Natural killer cell (primary cell): ENCODE data around the gene SBSN. TPM values are rescaled to one million over a fixed set of nuclear protein-coding genes. Genes with fewer than 3 reads are reported as not detected.

Experiments used
- ATAC-seq, 3 donors: fragments of 150-1000 bp in 2 of 3; fragments of 200-7000 bp in 1 of 3; cut with Tn5 transposase; 1 replicate in 1 of 3; 2 replicates in 2 of 3; pipeline ENCODE4 v1.10.0; 2021; ENCODE audit warnings: mild to moderate bottlenecking in 2 of 3, moderate library complexity in 2 of 3
- DNase-seq, 2 donors: peaks; one replicate each; pipeline versions ENCODE4 v3.0.0 to v3.0.0-alpha.2; 2013 to 2021; ENCODE audit warnings: mixed read lengths in 1 of 2
- H3K27ac ChIP-seq: one replicate; pipeline ENCODE4 v1.5.1; 2013; ENCODE audit warnings: mild to moderate bottlenecking, low read length
- H3K27me3 ChIP-seq: one replicate; pipeline ENCODE4 v1.6.1; 2013; ENCODE audit warnings: low read length; ENCODE audit not compliant: control insufficient read depth, insufficient read depth
- H3K36me3 ChIP-seq: one replicate; pipeline ENCODE4 v1.6.1; 2013; ENCODE audit warnings: low read length; ENCODE audit not compliant: control insufficient read depth, insufficient read depth
- H3K4me1 ChIP-seq: one replicate; pipeline ENCODE4 v1.6.1; 2013; ENCODE audit warnings: low read length; ENCODE audit not compliant: control insufficient read depth, insufficient read depth
- H3K4me3 ChIP-seq: one replicate; pipeline ENCODE4 v1.5.1; 2013; ENCODE audit warnings: low read length
- H3K9me3 ChIP-seq: one replicate; pipeline ENCODE4 v1.6.1; 2013; ENCODE audit warnings: low read length; ENCODE audit not compliant: control insufficient read depth, insufficient read depth
- H3K27ac Mint-ChIP-seq, 2 donors: one replicate each; pipeline ENCODE4 v1.8.0; 2022; ENCODE audit warnings: mild to moderate bottlenecking in 2 of 2, mixed read lengths in 2 of 2, moderate library complexity in 1 of 2
- H3K27me3 Mint-ChIP-seq, 2 donors: one replicate each; pipeline ENCODE4 v1.8.0; 2022; ENCODE audit warnings: low read depth in 2 of 2, mixed read lengths in 2 of 2
- H3K36me3 Mint-ChIP-seq: one replicate; pipeline ENCODE4 v1.8.0; 2022; ENCODE audit warnings: mixed read lengths
- H3K4me1 Mint-ChIP-seq, 2 donors: one replicate each; pipeline ENCODE4 v1.8.0; 2022; ENCODE audit warnings: mixed read lengths in 2 of 2
- H3K4me3 Mint-ChIP-seq: one replicate; pipeline ENCODE4 v1.8.0; 2022; ENCODE audit warnings: mild to moderate bottlenecking, moderate library complexity, mixed read lengths
- H3K9me3 Mint-ChIP-seq, 2 donors: one replicate each; pipeline ENCODE4 v1.8.0; 2022; ENCODE audit warnings: mixed read lengths in 2 of 2
- CTCF ChIP-seq: fragments of 200-600 bp; IDR thresholded peaks from one replicate; pipeline ENCODE4 v1.8.0; 2022; ENCODE audit warnings: antibody characterized with exemption
- WGBS: methylation state at CpG from one replicate; pipeline ENCODE4 v1.1.7; 2013; ENCODE audit warnings: missing lambda C conversion rate; ENCODE audit not compliant: insufficient coverage; 5-methylcytosine and 5-hydroxymethylcytosine counted together
- intact Hi-C: fragments of 100-400 bp; cut with micrococcal nuclease; formaldehyde crosslinking; loops from one replicate; pipeline ENCODE4 v1.14.2; 2022
- total RNA-seq, 4 donors: library from RNA; stranded (reverse); fragments of 120-200 nt in 1 of 4; gene quantifications; one replicate each; pipeline versions ENCODE4 v1.2.3 to v1.2.4, GENCODE V29; 2013 to 2022

The SBSN gene
- not detected for total RNA-seq
- not detected for total RNA-seq (2013)

- peaks cover 16 to 35% of the 10 kb centered on the region in 2 donors for H3K27me3 Mint-ChIP-seq
- 86% methylated on average over 9 of the region's 11 CpGs for WGBS
- no peak within 1 kb of the TSS for H3K4me3 ChIP-seq
- H3K36me3 ChIP-seq, result no peaks in the 10 kb centered on the region
- no peak within 1 kb of the TSS for H3K27ac ChIP-seq
- no peak for TF ChIP-seq CTCF
- no peak within 1 kb of the TSS for H3K4me3 Mint-ChIP-seq
- H3K27me3 ChIP-seq, result no peaks in the 10 kb centered on the region
- ATAC-seq (no peak), DNase-seq (no peak)
- intact Hi-C loops, result no loop called here
- H3K36me3 Mint-ChIP-seq, result no peaks in the 10 kb centered on the region
- peaks cover 0 to 6% of the 10 kb centered on the region in 2 donors for H3K4me1 Mint-ChIP-seq
- H3K4me1 ChIP-seq, result peaks cover 8% of the 10 kb centered on the region
- H3K9me3 ChIP-seq, result no peaks in the 10 kb centered on the region
- peak within 1 kb of the TSS in 1 of 2 donors; percentile 56 for H3K27ac Mint-ChIP-seq
- H3K9me3 Mint-ChIP-seq, result no peaks in the 10 kb centered on the region
These were observed at the start of gene SBSN for GRCh38 chr19:35528218-35529038. TSS of gene SBSN (minus strand) at chr19:35528311. CDS start at chr19:35528281, 30 bp downstream.

GRCh38 chr19:35571406-35571965 is 43.4 kb upstream of the SBSN start:
- peaks cover 4 to 11% of the 10 kb centered on the region in 2 donors for H3K9me3 Mint-ChIP-seq
- H3K9me3 ChIP-seq, result peaks cover 11% of the 10 kb centered on the region
- DNase-seq (no peak), ATAC-seq (no peak)
- H3K36me3 Mint-ChIP-seq, result peaks cover 13% of the 10 kb centered on the region
- peaks cover 2% of the 10 kb centered on the region for H3K27me3 ChIP-seq
- no peak overlapping the region for H3K4me3 Mint-ChIP-seq
- WGBS, result 90% methylated on average over 1 of the region's 1 CpG
- intact Hi-C loops, result no loop called here
- H3K36me3 ChIP-seq, result no peaks in the 10 kb centered on the region
- no peak overlapping the region for H3K4me3 ChIP-seq
- H3K27me3 Mint-ChIP-seq, result peaks cover 9 to 20% of the 10 kb centered on the region in 2 donors
- H3K4me1 Mint-ChIP-seq, result no peaks in the 10 kb centered on the region
- no peak overlapping the region for H3K27ac Mint-ChIP-seq
- H3K4me1 ChIP-seq, result no peaks in the 10 kb centered on the region
- TF ChIP-seq CTCF, result no peak
- no peak overlapping the region for H3K27ac ChIP-seq

GRCh38 chr19:35569281-35569781 is 41.2 kb upstream of the SBSN start:
- no peak overlapping the region for H3K27ac ChIP-seq
- Mint-ChIP-seq H3K27ac (no peak overlapping the region), H3K9me3 (no peaks in the 10 kb centered on the region), H3K36me3 (no peaks in the 10 kb centered on the region), H3K4me1 (no peaks in the 10 kb centered on the region), H3K27me3 (peaks cover 12 to 20% of the 10 kb centered on the region in 2 donors), H3K4me3 (no peak overlapping the region)
- H3K9me3 ChIP-seq, result no peaks in the 10 kb centered on the region
- no peaks in the 10 kb centered on the region for H3K4me1 ChIP-seq
- 64% methylated on average over 5 of the region's 5 CpGs for WGBS
- H3K36me3 ChIP-seq, result no peaks in the 10 kb centered on the region
- intact Hi-C loops, result no loop called here
- no peak overlapping the region for H3K4me3 ChIP-seq
- H3K27me3 ChIP-seq, result peaks cover 2% of the 10 kb centered on the region
- no peak for TF ChIP-seq CTCF
- no peak for DNase-seq
- ATAC-seq, result no peak
